ENCODE data around the gene COL11A2.
"Not testable (repeated sequence)": the region's sequence is repeated elsewhere in the genome, so short reads cannot be mapped to it uniquely, and the experiment has no call there.

Gene COL11A2

GRCh38 chr6:33154349-33154748, 37.9 kb downstream of the COL11A2 start:
- DNase-seq (ENCODE audit: extremely low read depth, low read depth), result no peak
- no peak overlapping the region for H3K4me3 ChIP-seq (replicated peaks; ENCODE audit: low read depth, low read length)
- TF ChIP-seq CTCF (IDR thresholded peaks at IDR 0.05; ENCODE audit: low read depth, low read length, missing control alignments), result no peak

GRCh38 chr6:33151050-33151449, 41.2 kb downstream of the COL11A2 start:
- DNase-seq (ENCODE audit: extremely low read depth, low read depth), result no peak
- H3K4me3 ChIP-seq (replicated peaks; ENCODE audit: low read depth, low read length), result no peak overlapping the region
- TF ChIP-seq CTCF (IDR thresholded peaks at IDR 0.05; ENCODE audit: low read depth, low read length, missing control alignments), result no peak

GRCh38 chr6:33150560-33150959, 41.7 kb downstream of the COL11A2 start:
- DNase-seq (ENCODE audit: extremely low read depth, low read depth), result not testable (repeated sequence)

GRCh38 chr6:33147807-33148666, 44.2 kb downstream of the COL11A2 start:
- no peak overlapping the region for H3K4me3 ChIP-seq (replicated peaks; ENCODE audit: low read depth, low read length)
- TF ChIP-seq CTCF (IDR thresholded peaks at IDR 0.05; ENCODE audit: low read depth, low read length, missing control alignments), result peak; percentile 74
- peak; percentile 21 for DNase-seq (ENCODE audit: extremely low read depth, low read depth)

More at GRCh38 chr6:33150560-33150959, 41.7 kb downstream of the COL11A2 start:
- not testable (repeated sequence) for H3K4me3 ChIP-seq (replicated peaks; ENCODE audit: low read depth, low read length)

GRCh38 chr6:33144373-33144772, 47.9 kb downstream of the COL11A2 start:
- no peak overlapping the region for H3K4me3 ChIP-seq (replicated peaks; ENCODE audit: low read depth, low read length)
- TF ChIP-seq CTCF (IDR thresholded peaks at IDR 0.05; ENCODE audit: low read depth, low read length, missing control alignments), result no peak
- no peak for DNase-seq (ENCODE audit: extremely low read depth, low read depth)

GRCh38 chr6:33143113-33143770, 49.0 kb downstream of the COL11A2 start:
- TF ChIP-seq CTCF (IDR thresholded peaks at IDR 0.05; ENCODE audit: low read depth, low read length, missing control alignments), result peak; percentile 22
- DNase-seq (ENCODE audit: extremely low read depth, low read depth), result no peak
- H3K4me3 ChIP-seq (replicated peaks; ENCODE audit: low read depth, low read length), result no peak overlapping the region

GRCh38 chr6:33142501-33143070, 49.7 kb downstream of the COL11A2 start:
- no peak for TF ChIP-seq CTCF (IDR thresholded peaks at IDR 0.05; ENCODE audit: low read depth, low read length, missing control alignments)
- no peak for DNase-seq (ENCODE audit: extremely low read depth, low read depth)
- H3K4me3 ChIP-seq (replicated peaks; ENCODE audit: low read depth, low read length), result no peak overlapping the region

All from HFF-Myc (cell line).